Psoas muscle (tissue), 8 donors: ENCODE results near the gene UGT3A2. TPM values are rescaled to one million over a fixed set of nuclear protein-coding genes. Genes with fewer than 3 reads are reported as not detected.

Experiments
- ATAC-seq, 4 donors: fragments of 200-7000 bp; cut with Tn5 transposase; one replicate each; pipeline ENCODE4 v1.9.1; 2020; ENCODE audit warnings: moderate library complexity in 3 of 4, mild to moderate bottlenecking in 2 of 4
- DNase-seq, 2 donors: peaks; one replicate each; pipeline ENCODE4 v3.0.0-alpha.2; 2020
- H3K27ac ChIP-seq: fragments of 200-600 bp; one replicate; pipeline ENCODE4 v1.8.0; 2022
- H3K27me3 ChIP-seq, 3 donors: fragments of 200-600 bp in 1 of 3; one replicate each; pipeline versions ENCODE4 v1.6.1 to v1.8.0; 2013 to 2022; ENCODE audit warnings: low read length in 2 of 3, mild to moderate bottlenecking in 2 of 3, moderate library complexity in 1 of 3; ENCODE audit not compliant: insufficient read depth in 3 of 3
- H3K36me3 ChIP-seq, 2 donors: fragments of 200-600 bp in 1 of 2; one replicate each; pipeline versions ENCODE4 v1.6.1 to v1.8.0; 2013 to 2022; ENCODE audit warnings: low read depth in 1 of 2, mild to moderate bottlenecking in 1 of 2, moderate library complexity in 1 of 2; ENCODE audit not compliant: insufficient read depth in 1 of 2
- H3K4me1 ChIP-seq: fragments of 200-600 bp; one replicate; pipeline ENCODE4 v1.8.0; 2022
- H3K4me3 ChIP-seq: fragments of 200-600 bp; one replicate; pipeline ENCODE4 v1.8.0; 2022; ENCODE audit warnings: mild to moderate bottlenecking
- H3K9me3 ChIP-seq: fragments of 200-600 bp; one replicate; pipeline ENCODE4 v1.8.0; 2022
- WGBS, 3 donors: extraction: QIAGEN DNeasy Blood & Tissue Kit; methylation state at CpG; one replicate each; pipeline versions ENCODE4 v1.1.6 to v1.1.7; 2013; 5-methylcytosine and 5-hydroxymethylcytosine counted together
- intact Hi-C, 2 donors: fragments of 100-400 bp; cut with DNase I; formaldehyde crosslinking; loops; one replicate each; pipeline versions ENCODE4 v1.11.0 to v1.14.2; 2022
- polyA plus RNA-seq, 3 donors: library from polyadenylated mRNA; stranded (reverse); fragments of 200-250 nt; gene quantifications; one replicate each; pipeline ENCODE4 v1.2.3, GENCODE V29; 2013
- total RNA-seq, 4 donors: library from RNA; stranded (reverse); fragmentation: NEBNext Ultra II Directional in 2 of 4; extraction: Animal tissue kit (Norgen Biotek cat#: 25700) in 2 of 4; gene quantifications; one replicate each; pipeline versions ENCODE4 v1.2.1 to v1.2.4, GENCODE V29; 2021 to 2023
- TF ChIP-seq, protein P1 (sequence below): fragments of 200-600 bp; IDR thresholded peaks from one replicate; pipeline ENCODE4 v1.8.0; 2022; ENCODE audit warnings: antibody characterized with exemption
- donor health status: healthy with polysubstance abuse.
- donor health status: DM: no; HTN: no; CAD: no; lungs with moderate emphysema.
- donor health status: Bipolar disorder and iron deficiency.
- donor health status: healthy.
- donor health status: DM: yes; HTN: yes; CAD: no.
- donor health status: DM: no; HTN: no; CAD: no.
- donor health status: DM: no; HTN: no; CAD: no.
- donor health status: DM: yes; HTN: yes; CAD: no.

The UGT3A2 gene
- total and polyA plus RNA-seq, 7 donors, result not detected

DNA sequence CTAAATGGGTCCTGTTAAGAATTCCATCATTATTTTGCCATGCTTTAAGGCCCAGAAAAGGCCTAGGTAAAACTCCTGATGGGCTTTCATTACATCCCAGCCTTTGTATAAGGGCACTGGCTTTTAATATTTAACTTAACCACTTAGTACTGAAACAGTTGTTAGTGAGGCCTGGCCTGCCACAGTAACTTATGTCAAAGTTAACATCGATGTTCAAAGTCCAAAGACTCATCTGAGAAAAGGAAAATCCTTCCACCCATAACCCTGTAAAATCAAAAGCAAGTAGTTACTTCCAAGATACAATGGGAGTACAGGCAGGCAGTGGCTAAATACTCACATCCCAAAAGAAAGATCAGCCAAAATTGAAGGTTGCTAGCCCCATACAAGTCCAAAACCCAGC is 60.5 kb downstream of the UGT3A2 start:
- DNase-seq (no peak), ATAC-seq (no peak)
- Histone ChIP-seq H3K27me3 (peaks cover 0 to 2% (median 0%) of the 10 kb centered on the region in 3 donors), H3K4me1 (no peaks in the 10 kb centered on the region), H3K4me3 (no peak overlapping the region), H3K27ac (no peak overlapping the region), H3K9me3 (no peaks in the 10 kb centered on the region), H3K36me3 (no peaks in the 10 kb centered on the region)
- intact Hi-C loops, result no loop called here
- TF ChIP-seq, protein P1, sequence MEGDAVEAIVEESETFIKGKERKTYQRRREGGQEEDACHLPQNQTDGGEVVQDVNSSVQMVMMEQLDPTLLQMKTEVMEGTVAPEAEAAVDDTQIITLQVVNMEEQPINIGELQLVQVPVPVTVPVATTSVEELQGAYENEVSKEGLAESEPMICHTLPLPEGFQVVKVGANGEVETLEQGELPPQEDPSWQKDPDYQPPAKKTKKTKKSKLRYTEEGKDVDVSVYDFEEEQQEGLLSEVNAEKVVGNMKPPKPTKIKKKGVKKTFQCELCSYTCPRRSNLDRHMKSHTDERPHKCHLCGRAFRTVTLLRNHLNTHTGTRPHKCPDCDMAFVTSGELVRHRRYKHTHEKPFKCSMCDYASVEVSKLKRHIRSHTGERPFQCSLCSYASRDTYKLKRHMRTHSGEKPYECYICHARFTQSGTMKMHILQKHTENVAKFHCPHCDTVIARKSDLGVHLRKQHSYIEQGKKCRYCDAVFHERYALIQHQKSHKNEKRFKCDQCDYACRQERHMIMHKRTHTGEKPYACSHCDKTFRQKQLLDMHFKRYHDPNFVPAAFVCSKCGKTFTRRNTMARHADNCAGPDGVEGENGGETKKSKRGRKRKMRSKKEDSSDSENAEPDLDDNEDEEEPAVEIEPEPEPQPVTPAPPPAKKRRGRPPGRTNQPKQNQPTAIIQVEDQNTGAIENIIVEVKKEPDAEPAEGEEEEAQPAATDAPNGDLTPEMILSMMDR, result no peak
- 73 to 84% (median 77%) methylated on average over 1 of the region's 1 CpG for WGBS, 3 donors

DNA sequence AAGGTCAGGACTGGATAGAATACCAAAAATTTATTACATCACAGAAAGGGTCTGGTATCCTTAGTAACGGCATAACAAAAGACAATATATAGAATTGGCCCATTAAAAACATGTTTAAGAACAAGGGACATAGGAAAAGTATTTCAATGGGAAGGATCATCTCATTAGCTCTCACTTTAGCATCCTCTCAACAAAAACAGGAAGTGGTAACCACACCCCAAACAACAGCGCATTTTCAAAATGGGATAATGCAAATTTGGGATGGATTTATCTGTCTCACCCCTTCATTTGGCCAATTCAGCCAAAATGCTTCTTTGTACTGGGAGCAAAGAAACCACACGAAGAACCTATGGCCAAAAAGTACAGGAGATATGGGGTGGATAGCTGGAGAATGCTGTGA is 65.7 kb downstream of the UGT3A2 start:
- H3K4me3 ChIP-seq, result no peak overlapping the region
- no peak for DNase-seq
- no peaks in the 10 kb centered on the region for H3K9me3 ChIP-seq
- H3K4me1 ChIP-seq, result no peaks in the 10 kb centered on the region
- ATAC-seq, result no peak
- intact Hi-C loops, result no loop called here
- H3K36me3 ChIP-seq, result no peaks in the 10 kb centered on the region
- WGBS, 3 donors, result 79 to 85% (median 80%) methylated on average over 3 of the region's 3 CpGs
- TF ChIP-seq, protein P1, result no peak
- H3K27ac ChIP-seq, result no peak overlapping the region
- H3K27me3 ChIP-seq, result peaks cover 0 to 2% (median 0%) of the 10 kb centered on the region in 3 donors

DNA sequence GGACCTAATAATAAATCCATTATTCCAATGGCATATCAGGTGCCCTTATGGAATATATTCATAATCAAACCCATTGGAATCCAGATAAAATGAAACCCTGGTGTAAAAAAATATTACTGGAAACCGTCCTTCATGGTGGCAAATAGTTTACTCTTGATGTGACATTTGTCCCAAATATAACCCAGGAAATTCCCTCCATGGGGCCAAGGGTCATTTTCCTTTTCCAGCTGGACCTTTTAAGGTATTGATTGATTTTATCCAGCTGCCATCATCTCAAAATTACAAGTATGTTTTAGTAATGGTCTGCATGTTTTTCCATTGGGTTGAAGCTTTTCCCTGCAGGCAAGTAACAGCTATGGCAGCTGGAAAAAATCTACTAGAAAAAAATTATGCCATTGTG is 67.1 kb downstream of the UGT3A2 start:
- Histone ChIP-seq H3K36me3 (no peaks in the 10 kb centered on the region), H3K4me1 (no peaks in the 10 kb centered on the region), H3K27me3 (peaks cover 0 to 2% (median 0%) of the 10 kb centered on the region in 3 donors), H3K4me3 (no peak overlapping the region), H3K9me3 (no peaks in the 10 kb centered on the region), H3K27ac (no peak overlapping the region)
- ATAC-seq (no peak), DNase-seq (no peak)
- 69 to 76% (median 75%) methylated on average over 1 of the region's 1 CpG for WGBS, 3 donors
- TF ChIP-seq, protein P1, result no peak
- intact Hi-C loops, result no loop called here

DNA sequence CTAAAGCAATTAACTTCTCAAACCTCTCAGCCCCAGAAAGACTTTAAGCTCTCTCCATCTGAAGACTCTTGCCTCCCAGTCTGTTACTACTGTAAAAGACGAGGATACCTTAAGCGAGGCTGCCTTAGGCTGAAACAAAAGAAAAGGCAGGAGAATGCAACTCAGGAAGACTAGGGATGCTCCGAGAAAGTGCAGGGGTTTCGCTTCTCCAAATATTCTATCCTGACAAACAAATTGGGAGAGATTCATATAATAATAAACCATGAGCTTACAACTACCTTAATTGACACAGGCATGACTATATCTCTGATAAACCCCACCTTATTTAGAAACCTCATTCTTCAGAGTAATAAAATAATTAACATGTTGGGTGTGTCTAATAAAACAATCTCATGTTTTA is 70.6 kb downstream of the UGT3A2 start:
- H3K4me1 ChIP-seq, result no peaks in the 10 kb centered on the region
- DNase-seq (no peak), ATAC-seq (no peak)
- no peaks in the 10 kb centered on the region for H3K27me3 ChIP-seq
- H3K36me3 ChIP-seq, result no peaks in the 10 kb centered on the region
- H3K9me3 ChIP-seq, result no peaks in the 10 kb centered on the region
- H3K27ac ChIP-seq, result no peak overlapping the region
- H3K4me3 ChIP-seq, result no peak overlapping the region
- 83 to 94% (median 94%) methylated on average over 4 of the region's 4 CpGs for WGBS, 3 donors
- intact Hi-C loops, result no loop called here
- TF ChIP-seq, protein P1, result no peak

DNA sequence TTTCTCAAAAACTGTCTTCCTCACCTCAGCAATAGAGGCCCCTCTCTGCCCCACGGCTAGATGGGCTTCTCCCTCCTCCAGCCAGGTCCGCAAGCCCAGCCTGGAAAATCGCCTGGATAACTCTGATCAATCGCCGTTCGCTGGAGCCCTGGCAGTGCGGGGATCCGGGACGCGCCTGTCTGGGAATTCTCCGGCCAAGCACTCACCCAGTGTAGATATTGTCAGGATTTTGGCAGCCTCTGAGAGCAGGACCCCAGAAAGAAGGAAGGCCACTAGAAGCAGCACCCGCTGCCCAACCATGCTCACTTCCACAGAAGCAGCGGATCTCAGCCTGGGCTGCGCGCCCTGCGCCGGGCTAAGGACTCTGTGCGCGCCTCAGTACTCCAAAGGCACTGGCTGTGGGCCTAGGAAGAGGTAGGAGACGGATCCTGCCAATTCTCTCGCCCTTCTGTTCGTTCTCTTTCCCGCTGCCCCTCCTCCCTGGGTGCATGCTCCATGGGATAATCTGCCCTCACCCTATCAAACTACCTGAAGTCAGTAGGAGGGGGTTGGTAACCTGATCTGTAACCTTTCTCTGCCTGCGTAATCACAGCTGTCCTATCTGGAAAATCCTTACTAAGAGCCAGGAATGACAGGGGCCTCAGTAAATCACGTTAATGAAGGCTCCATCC is 75.6 kb downstream of the UGT3A2 start, which contains the start of gene UGT3A1:
UGT3A1 (minus strand) TSS at position 450 of the 671 bp plus-strand sequence; CDS start at position 300, 150 bp downstream.
- 2 to 3% (median 3%) methylated on average over 24 to 25 of the region's 25 CpGs for WGBS, 3 donors
- ATAC-seq, result peak; percentile 81 to 96 (median 93)
- intact Hi-C loops, result no loop called here
- Histone ChIP-seq H3K9me3 (no peaks in the 10 kb centered on the region), H3K27me3 (no peaks in the 10 kb centered on the region), H3K4me1 (no peaks in the 10 kb centered on the region), H3K4me3 (peak within 1 kb of the TSS; percentile 70), H3K27ac (peak within 1 kb of the TSS; percentile 78), H3K36me3 (no peaks in the 10 kb centered on the region)
- TF ChIP-seq, protein P1, result no peak
- peak in 1 of 2 donors; percentile 65 for DNase-seq
